ENCODE results near the gene LSM14A.
A peak's percentile ranks its signal among the peaks of the same experiment; 100 is the strongest.

LSM14A gene

GRCh38 chr19:34257559-34257924 lies 85.2 kb downstream of the LSM14A start:
- TF ChIP-seq CTCF (IDR thresholded peaks at IDR 0.05; ENCODE audit: low read length, missing control alignments), result no peak
- DNase-seq (ENCODE audit: low read depth), result no peak
- H3K4me3 ChIP-seq (replicated peaks; ENCODE audit: low read depth, low read length), result no peak overlapping the region

GRCh38 chr19:34259367-34260095 lies 87.2 kb downstream of the LSM14A start:
- peak; percentile 36 for DNase-seq (ENCODE audit: low read depth)
- no peak overlapping the region for H3K4me3 ChIP-seq (replicated peaks; ENCODE audit: low read depth, low read length)
- TF ChIP-seq CTCF (IDR thresholded peaks at IDR 0.05; ENCODE audit: low read length, missing control alignments), result no peak

- no peak for TF ChIP-seq CTCF (IDR thresholded peaks at IDR 0.05; ENCODE audit: low read length, missing control alignments)
- H3K4me3 ChIP-seq (replicated peaks; ENCODE audit: low read depth, low read length), result no peak overlapping the region
- peak; percentile 42 for DNase-seq (ENCODE audit: low read depth)
These were observed 88.5 kb downstream of the LSM14A start for GRCh38 chr19:34260771-34261173.

- no peak for TF ChIP-seq CTCF (IDR thresholded peaks at IDR 0.05; ENCODE audit: low read length, missing control alignments)
- DNase-seq (ENCODE audit: low read depth), result no peak
- no peak overlapping the region for H3K4me3 ChIP-seq (replicated peaks; ENCODE audit: low read depth, low read length)
These were observed 89.2 kb downstream of the LSM14A start for GRCh38 chr19:34261334-34262109.

GRCh38 chr19:34263745-34264237 lies 91.5 kb downstream of the LSM14A start:
- no peak overlapping the region for H3K4me3 ChIP-seq (replicated peaks; ENCODE audit: low read depth, low read length)
- TF ChIP-seq CTCF (IDR thresholded peaks at IDR 0.05; ENCODE audit: low read length, missing control alignments), result no peak
- DNase-seq (ENCODE audit: low read depth), result no peak

- no peak for DNase-seq (ENCODE audit: low read depth)
- H3K4me3 ChIP-seq (replicated peaks; ENCODE audit: low read depth, low read length), result no peak overlapping the region
- no peak for TF ChIP-seq CTCF (IDR thresholded peaks at IDR 0.05; ENCODE audit: low read length, missing control alignments)
These were observed 92.9 kb downstream of the LSM14A start for GRCh38 chr19:34265221-34265650.
